Caco-2 (cell line): ENCODE data around the gene POMT1. TPM values are rescaled to one million over a fixed set of nuclear protein-coding genes. Genes with fewer than 3 reads are reported as not detected.
A peak's percentile ranks its signal among the peaks of the same experiment; 100 is the strongest.

ENCODE experiments used
- BruUV-seq: library from RNA; stranded (reverse); fragments of 400-500 nt; replicated peaks from 2 replicates; lab custom pipeline; 2021; lab: Mats Ljungman, UMichigan
- CTCF ChIA-PET: fragments of 300-600 bp; sonication (Branson Sonifier 250); formaldehyde crosslinking; loops from one replicate; lab custom pipeline; 2022; ENCODE audit warnings: antibody characterized with exemption; lab: Charles Lee
- POLR2A ChIA-PET: fragments of 300-600 bp; sonication (Branson Sonifier 250); formaldehyde crosslinking; loops from one replicate; lab custom pipeline; 2022; ENCODE audit warnings: antibody characterized with exemption; lab: Charles Lee
- DNase-seq, 2 experiments: peaks; one replicate each; pipeline versions ENCODE4 v3.0.0 to v3.0.0-alpha.2; 2020 to 2022
- H3K27me3 ChIP-seq: replicated peaks from 2 replicates; pipeline ENCODE4 v1.6.0; 2011; ENCODE audit warnings: low read length; ENCODE audit not compliant: control insufficient read depth, insufficient read depth
- H3K36me3 ChIP-seq: 2 replicates; pipeline ENCODE4 v1.5.1; 2011; ENCODE audit warnings: low read length; ENCODE audit not compliant: control insufficient read depth, insufficient read depth
- H3K4me1 ChIP-seq: fragments of 250-450 bp; sonication (Bioruptor Pico); 2 replicates; pipeline ENCODE4 v1.5.1; 2020; ENCODE audit warnings: mild to moderate bottlenecking
- H3K4me3 ChIP-seq: 2 replicates; pipeline ENCODE4 v1.5.1; 2011; ENCODE audit warnings: low read depth, mild to moderate bottlenecking, control low read depth, low read length
- H3K9me3 ChIP-seq: fragments of 250-450 bp; sonication (Bioruptor Pico); 2 replicates; pipeline ENCODE4 v1.5.1; 2020; ENCODE audit warnings: mild to moderate bottlenecking, moderate library complexity
- H3K27ac Mint-ChIP-seq: one replicate; pipeline ENCODE4 v1.8.0; 2022; ENCODE audit warnings: mixed read lengths; ENCODE audit not compliant: unreplicated experiment
- H3K27me3 Mint-ChIP-seq: one replicate; pipeline ENCODE4 v1.8.0; 2022; ENCODE audit warnings: mixed read lengths; ENCODE audit not compliant: insufficient read depth, unreplicated experiment
- H3K36me3 Mint-ChIP-seq: one replicate; pipeline ENCODE4 v1.8.0; 2022; ENCODE audit warnings: mild to moderate bottlenecking, mixed read lengths; ENCODE audit not compliant: insufficient read depth, unreplicated experiment
- H3K4me1 Mint-ChIP-seq: one replicate; pipeline ENCODE4 v1.8.0; 2022; ENCODE audit warnings: low read depth, mixed read lengths; ENCODE audit not compliant: unreplicated experiment
- H3K4me3 Mint-ChIP-seq: one replicate; pipeline ENCODE4 v1.8.0; 2022; ENCODE audit warnings: mild to moderate bottlenecking, moderate library complexity, mixed read lengths; ENCODE audit not compliant: unreplicated experiment
- H3K9me3 Mint-ChIP-seq: one replicate; pipeline ENCODE4 v1.8.0; 2022; ENCODE audit warnings: mixed read lengths; ENCODE audit not compliant: unreplicated experiment
- intact Hi-C: fragments of 100-400 bp; cut with micrococcal nuclease; formaldehyde crosslinking; loops from one replicate; pipeline ENCODE4 v1.10.0; 2022; ENCODE audit not compliant: unreplicated experiment
- total RNA-seq: library from RNA; stranded (reverse); gene quantifications from 2 replicates; pipeline ENCODE4 v1.2.3, GENCODE V29; 2022
- TF ChIP-seq, protein P1 (sequence below), 2 experiments: fragments of 200-600 bp in 1 of 2; IDR thresholded peaks; 1 replicate in 1 of 2; 2 replicates in 1 of 2; pipeline versions ENCODE4 v1.5.1 to v1.8.0; 2011 to 2022; ENCODE audit warnings: antibody characterized with exemption in 1 of 2, control low read depth in 1 of 2, inconsistent platforms in 1 of 2, low read depth in 1 of 2, low read length in 1 of 2, mild to moderate bottlenecking in 1 of 2, moderate library complexity in 1 of 2; ENCODE audit not compliant: insufficient read depth in 1 of 2, severe bottlenecking in 1 of 2, unreplicated experiment in 1 of 2

POMT1 gene
- total RNA-seq, 1 experiment from 2014 or later = 44.2 TPM

DNA sequence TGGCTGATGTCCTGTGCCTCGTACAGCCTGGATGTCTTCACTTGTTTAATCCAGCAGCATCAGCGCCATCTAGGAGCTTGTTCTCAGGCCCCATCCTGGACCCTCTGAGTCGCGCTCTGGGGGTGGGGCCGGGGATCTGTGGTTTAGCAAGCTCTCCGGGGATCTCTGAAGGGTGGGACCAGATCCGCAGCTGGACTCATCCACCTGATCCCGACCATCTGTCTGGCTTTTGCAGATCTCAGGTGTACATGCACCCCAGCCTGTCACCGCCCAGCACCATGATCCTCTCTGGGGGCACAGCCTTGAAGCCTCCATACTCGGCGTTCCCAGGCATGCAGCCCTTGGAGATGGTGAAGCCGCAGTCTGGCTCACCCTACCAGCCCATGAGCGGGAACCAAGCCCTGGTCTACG, 15.1 kb upstream of the POMT1 start:
- BruUV-seq = no TSS peak
- POLR2A ChIA-PET = no interaction called here
- TF ChIP-seq, protein P1, sequence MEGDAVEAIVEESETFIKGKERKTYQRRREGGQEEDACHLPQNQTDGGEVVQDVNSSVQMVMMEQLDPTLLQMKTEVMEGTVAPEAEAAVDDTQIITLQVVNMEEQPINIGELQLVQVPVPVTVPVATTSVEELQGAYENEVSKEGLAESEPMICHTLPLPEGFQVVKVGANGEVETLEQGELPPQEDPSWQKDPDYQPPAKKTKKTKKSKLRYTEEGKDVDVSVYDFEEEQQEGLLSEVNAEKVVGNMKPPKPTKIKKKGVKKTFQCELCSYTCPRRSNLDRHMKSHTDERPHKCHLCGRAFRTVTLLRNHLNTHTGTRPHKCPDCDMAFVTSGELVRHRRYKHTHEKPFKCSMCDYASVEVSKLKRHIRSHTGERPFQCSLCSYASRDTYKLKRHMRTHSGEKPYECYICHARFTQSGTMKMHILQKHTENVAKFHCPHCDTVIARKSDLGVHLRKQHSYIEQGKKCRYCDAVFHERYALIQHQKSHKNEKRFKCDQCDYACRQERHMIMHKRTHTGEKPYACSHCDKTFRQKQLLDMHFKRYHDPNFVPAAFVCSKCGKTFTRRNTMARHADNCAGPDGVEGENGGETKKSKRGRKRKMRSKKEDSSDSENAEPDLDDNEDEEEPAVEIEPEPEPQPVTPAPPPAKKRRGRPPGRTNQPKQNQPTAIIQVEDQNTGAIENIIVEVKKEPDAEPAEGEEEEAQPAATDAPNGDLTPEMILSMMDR (IDR thresholded peaks at IDR 0.05; ENCODE audit: insufficient read depth in 1 of 2, low read depth in 1 of 2, low read length in 1 of 2, severe bottlenecking in 1 of 2, unreplicated experiment in 1 of 2) = no peak
- H3K36me3 ChIP-seq = peaks cover 18% of the 10 kb centered on the region
- H3K4me3 Mint-ChIP-seq = no peak overlapping the region
- H3K36me3 Mint-ChIP-seq = peaks cover 94% of the 10 kb centered on the region
- no peaks in the 10 kb centered on the region for H3K9me3 ChIP-seq
- no peaks in the 10 kb centered on the region for H3K27me3 ChIP-seq
- intact Hi-C loops = no loop called here
- peaks cover 7% of the 10 kb centered on the region for H3K4me1 Mint-ChIP-seq
- peak overlapping the region; percentile 31 for H3K27ac Mint-ChIP-seq
- H3K4me3 ChIP-seq = no peak overlapping the region
- CTCF ChIA-PET = no interaction called here
- no peaks in the 10 kb centered on the region for H3K27me3 Mint-ChIP-seq
- no peaks in the 10 kb centered on the region for H3K9me3 Mint-ChIP-seq
- H3K4me1 ChIP-seq = no peaks in the 10 kb centered on the region
- no peak for DNase-seq

- H3K36me3 ChIP-seq = peaks cover 23% of the 10 kb centered on the region
- POLR2A ChIA-PET = no interaction called here
These were observed 12.2 kb upstream of the POMT1 start for GRCh38 chr9:131490514-131490913.

GRCh38 chr9:131491001-131491710, 11.6 kb upstream of the POMT1 start:
- Mint-ChIP-seq H3K36me3 (peaks cover 100% of the 10 kb centered on the region), H3K4me3 (no peak overlapping the region), H3K27me3 (no peaks in the 10 kb centered on the region), H3K9me3 (no peaks in the 10 kb centered on the region), H3K27ac (peak overlapping the region; percentile 56), H3K4me1 (peaks cover 7% of the 10 kb centered on the region)
- TF ChIP-seq, protein P1 (IDR thresholded peaks at IDR 0.05; ENCODE audit: insufficient read depth in 1 of 2, low read depth in 1 of 2, low read length in 1 of 2, severe bottlenecking in 1 of 2, unreplicated experiment in 1 of 2) = no peak
- Histone ChIP-seq H3K36me3 (peaks cover 20% of the 10 kb centered on the region), H3K4me1 (no peaks in the 10 kb centered on the region), H3K4me3 (no peak overlapping the region), H3K27me3 (no peaks in the 10 kb centered on the region), H3K9me3 (no peaks in the 10 kb centered on the region)
- POLR2A ChIA-PET = no interaction called here
- no TSS peak for BruUV-seq
- CTCF ChIA-PET = interaction anchor here (0.6 to 0.7 kb wide), 2 partner anchors 124 to 247 kb away, joined by 3 read pairs; no protein-coding TSS in a partner anchor
- DNase-seq = no peak
- intact Hi-C loops = no loop called here

More at GRCh38 chr9:131490514-131490913, 12.2 kb upstream of the POMT1 start:
- Mint-ChIP-seq H3K4me3 (no peak overlapping the region), H3K27ac (peak overlapping the region; percentile 56), H3K9me3 (no peaks in the 10 kb centered on the region), H3K4me1 (peaks cover 7% of the 10 kb centered on the region), H3K36me3 (peaks cover 98% of the 10 kb centered on the region), H3K27me3 (no peaks in the 10 kb centered on the region)
- Histone ChIP-seq H3K27me3 (no peaks in the 10 kb centered on the region), H3K4me3 (no peak overlapping the region), H3K9me3 (no peaks in the 10 kb centered on the region), H3K4me1 (no peaks in the 10 kb centered on the region)
- TF ChIP-seq, protein P1 (IDR thresholded peaks at IDR 0.05; ENCODE audit: insufficient read depth in 1 of 2, low read depth in 1 of 2, low read length in 1 of 2, severe bottlenecking in 1 of 2, unreplicated experiment in 1 of 2) = no peak
- intact Hi-C loops = no loop called here
- DNase-seq = no peak
- no TSS peak for BruUV-seq
- CTCF ChIA-PET = interaction anchor here (0.7 kb wide), 1 partner anchor 123 kb away, joined by 3 read pairs; no protein-coding TSS in a partner anchor
